ENCODE results near the gene POU2F1.
"Not testable (repeated sequence)": the region's sequence is repeated elsewhere in the genome, so short reads cannot be mapped to it uniquely, and the experiment has no call there.

Gene POU2F1
- 30.0 to 58.3 (median 46.0) reads per million in 3 experiments for total RNA-seq

DNA sequence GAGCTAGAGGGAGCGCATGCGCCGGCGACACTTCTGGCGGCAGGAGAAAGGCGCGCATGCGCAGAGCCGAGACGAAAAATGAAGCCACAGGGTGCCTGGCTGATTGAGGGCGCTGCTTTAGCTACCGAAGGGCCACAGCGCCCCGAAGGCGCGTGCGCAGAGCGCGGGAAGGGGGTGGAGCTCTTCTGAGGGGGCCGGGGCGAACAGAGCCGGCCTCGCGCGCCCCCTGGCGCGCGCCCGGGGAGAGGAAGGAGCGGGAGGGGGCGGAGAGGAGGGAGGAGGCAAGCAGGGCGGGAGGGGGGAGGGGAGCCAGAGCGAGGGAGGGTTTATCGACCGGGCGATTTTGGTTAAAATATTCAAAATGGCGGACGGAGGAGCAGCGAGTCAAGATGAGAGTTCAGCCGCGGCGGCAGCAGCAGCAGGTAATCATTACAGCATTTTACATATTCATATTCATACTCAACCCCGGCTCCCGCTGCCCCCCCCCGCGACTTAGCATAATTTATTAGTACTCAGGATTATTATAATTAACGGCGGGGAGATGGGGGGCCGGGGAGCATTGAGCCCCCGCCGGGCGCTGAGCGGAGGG is at the start of gene POU2F1:
TSS of gene POU2F1 (plus strand) at position 350 of the 589 bp plus-strand sequence. CDS start at position 362, 12 bp downstream.
- peak; percentile 98 for DNase-seq

DNA sequence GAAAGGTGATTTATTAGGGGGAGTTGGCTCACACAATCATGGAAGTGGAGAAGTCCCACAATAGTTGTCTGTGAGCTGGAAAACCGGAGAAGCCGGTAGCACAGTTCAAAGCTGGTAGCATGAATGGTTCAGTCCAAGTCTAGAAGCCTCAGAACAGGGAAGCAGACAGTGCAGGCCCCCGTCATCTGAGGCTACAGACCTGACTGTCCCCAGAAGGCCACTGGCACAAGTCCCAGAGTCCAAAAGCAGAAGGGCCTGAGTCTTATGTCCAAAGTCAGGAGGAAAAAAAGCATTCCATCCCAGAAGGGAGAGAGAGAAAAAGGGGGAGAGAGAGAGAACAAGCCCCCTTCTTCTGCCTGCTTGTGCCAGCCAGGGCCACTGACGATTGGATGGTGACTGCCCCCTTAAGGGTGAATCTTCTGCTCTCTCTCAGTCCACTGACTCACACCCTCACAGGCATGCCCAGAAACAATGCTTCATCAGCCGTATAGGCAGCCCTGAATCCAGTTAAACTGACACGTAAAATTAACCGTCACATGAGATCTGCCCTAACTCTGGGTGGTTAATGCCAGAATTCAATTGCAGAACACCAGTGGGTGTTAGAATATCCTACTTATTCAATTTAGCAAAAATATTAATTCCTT is 49.3 kb upstream of the POU2F1 start:
- no peak for DNase-seq

DNA sequence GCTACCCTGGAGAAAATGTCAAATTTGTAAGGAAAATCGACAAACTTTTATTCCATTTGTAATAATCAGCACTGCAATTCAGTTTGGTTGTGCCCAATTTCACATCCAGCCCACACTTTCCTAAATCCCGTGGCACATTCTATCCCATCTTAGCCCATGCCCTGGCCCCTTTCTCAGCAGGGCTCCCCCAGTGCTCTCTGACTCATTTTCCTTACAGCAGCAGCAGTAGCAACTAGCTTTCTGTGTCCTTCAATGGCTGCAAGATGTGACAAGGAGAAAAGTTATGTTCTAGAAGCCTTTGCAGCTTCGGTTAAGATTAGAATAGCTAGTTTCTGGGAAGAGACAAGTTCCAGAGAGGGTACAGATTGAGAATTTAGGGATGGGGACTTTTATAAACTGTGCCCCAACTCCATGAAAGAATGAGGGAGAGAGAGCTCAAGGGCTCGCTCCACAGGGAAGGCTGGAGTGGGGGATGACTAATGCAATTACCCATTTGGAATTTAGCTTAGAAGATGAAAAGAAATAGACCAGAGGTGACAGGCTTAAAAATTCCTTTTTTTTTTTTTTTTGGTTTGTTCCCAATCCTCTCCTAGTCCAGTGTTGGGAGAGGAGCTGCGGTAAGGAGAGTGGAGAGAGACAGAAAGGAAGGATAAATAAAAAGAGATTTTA is 47.0 kb upstream of the POU2F1 start:
- DNase-seq, result no peak

DNA sequence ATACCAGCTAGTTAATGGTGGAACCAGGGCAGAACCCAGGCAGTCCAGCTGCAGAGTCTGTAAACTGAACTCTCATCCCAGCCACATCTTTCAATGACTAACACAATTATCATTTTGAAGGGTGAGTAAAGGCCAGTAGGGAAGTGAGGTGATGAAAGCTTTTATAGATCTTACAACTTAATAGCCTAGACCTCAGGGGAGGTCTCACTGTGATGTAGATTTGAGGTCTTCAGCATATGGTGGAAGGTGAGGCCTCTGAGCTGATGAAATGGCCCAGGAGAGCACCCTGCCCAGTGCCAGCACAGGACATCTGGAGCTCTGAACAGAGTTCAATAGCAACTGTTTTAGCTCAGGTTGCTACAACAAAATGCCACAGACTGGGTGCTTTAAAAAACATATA is 44.8 kb upstream of the POU2F1 start:
- no peak for DNase-seq

DNA sequence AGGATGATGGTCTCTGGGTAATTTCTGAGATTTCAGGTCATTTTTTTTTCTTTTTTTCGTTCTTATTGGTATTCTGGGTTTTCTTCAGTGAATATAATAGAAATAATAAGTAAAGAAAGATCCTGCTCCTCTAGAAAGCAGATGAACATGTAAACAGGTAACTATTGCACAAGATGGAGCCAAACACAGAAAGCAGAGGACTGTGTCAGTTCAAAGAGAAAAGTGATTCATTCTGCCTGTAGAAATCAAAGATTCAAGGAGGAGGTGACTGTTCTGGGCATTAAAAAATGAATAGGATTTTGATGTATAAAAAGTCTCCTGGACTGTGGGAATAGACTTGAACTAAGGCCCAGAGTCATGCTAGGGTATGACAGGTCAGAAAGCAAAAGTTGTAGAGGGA is 41.9 kb upstream of the POU2F1 start:
- DNase-seq, result no peak

DNA sequence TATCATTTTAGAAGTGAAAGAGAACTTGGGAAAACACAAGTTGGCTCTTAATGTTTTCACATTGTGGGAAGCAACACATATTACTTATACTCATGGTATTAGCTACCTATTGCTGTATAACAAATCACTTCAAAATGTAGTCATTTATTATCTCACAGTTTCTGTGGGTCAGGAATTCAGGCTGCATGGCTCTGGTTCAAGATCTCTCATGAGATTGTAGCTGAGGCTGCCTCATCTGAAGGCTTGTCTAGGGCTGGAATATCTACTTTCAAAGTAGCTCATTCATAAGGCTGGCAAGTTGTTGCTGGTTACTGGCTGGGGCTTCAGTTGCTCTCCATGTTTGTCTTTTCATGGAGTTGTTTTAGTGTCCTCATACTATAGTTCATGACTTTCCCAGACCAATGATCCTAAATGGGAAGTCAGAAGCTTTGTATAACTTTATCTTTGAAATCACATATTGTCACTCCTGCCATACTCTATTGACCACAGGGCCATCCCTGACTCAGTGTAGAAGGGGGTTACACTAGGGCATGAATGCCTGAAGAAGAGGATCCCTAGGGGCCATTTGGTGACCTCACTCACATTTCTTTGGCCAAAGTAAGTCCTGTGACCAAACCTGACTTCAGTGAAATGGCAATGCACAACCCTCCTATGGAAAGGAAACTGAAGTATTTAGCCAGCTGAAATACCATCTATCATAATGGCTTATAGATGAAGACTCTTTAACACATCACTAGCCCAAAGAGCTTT is 37.9 kb upstream of the POU2F1 start:
- DNase-seq, result no peak

DNA sequence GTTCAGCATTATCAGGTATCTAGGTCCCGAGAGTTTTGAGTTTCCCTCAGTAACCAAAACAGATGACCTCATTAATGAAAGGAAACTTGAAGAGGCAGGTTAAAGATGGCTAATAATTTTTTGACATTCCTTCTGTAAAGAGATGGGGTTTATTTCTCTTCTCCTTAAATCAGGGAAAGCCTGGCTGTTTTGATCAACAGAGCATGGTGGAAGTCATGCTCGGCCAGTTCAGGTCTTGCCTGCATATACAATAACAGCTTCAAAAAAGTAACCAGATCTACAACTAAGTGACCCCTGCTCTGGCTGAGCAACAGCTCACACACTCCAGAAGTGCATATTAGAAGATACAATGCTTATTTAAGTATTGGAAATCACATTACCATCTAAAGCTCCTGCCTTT is 36.6 kb upstream of the POU2F1 start:
- DNase-seq, result no peak

DNA sequence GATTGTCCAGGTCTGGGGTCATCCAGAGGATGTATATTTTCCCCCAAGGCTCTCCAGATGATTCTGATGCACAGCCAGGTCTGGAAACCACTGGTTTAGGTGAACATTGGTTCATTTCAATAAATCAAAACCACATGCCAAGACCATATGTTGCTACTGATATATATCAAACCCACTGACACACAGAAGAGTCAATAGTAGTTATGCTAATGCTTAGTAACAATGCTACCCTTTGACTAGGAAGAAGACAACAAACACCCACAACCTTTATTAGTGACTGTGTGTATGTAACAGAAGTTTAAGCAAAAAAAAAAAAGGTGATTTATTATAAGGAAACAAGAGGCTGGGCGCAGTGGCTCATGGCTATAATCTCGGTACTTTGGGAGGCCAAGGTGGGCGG is 35.6 kb upstream of the POU2F1 start:
- no peak for DNase-seq

DNA sequence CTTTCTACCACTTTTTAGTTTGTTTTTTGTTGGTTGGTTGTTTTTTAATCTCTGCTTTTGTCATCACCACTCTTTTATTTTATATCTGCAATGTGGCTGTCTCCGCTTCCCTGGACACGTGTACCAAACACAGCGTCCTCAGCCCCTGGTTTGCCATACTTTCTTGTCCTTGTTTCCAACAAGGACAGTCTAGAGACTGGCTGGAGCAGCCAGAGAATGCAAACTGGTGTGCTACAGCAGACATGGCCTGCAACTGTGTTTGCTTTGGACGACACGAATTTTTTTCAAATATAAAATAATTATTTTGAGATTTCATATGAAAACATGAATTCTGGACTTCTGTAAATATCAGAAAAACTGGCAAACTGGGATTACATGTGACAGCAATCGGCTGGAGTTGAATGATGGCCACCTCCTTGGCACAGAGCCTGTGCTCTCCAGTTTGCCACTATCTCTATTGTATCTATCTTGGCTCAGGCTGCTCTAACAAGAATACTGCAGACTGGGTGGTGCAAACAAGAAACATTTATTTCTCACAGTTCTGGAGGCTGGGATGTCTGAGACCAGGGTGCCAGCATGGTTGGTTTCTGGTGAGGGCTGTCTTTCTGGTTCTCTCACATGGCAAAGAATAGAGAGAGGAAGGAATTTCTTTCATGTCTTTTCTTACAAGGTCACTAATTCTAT is 34.6 kb upstream of the POU2F1 start:
- DNase-seq, result no peak

DNA sequence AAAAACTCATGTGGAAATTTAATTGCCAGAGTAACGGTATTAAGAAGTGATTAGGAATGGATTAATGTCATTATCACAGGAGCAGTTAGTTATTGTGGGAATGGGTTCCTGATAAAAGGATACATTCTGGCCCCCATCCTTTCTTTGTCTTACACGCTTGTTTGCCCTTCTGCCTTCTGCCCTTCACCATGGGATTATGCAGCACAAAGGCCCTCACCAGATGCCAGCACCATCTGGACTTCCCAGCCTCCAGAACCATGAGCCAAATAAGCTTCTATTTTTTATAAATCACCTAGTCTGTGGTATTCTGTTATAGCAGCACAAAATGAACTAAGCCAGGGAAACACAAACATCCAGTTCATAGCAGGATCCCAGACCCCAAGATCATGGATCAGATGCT is 33.9 kb upstream of the POU2F1 start:
- no peak for DNase-seq

DNA sequence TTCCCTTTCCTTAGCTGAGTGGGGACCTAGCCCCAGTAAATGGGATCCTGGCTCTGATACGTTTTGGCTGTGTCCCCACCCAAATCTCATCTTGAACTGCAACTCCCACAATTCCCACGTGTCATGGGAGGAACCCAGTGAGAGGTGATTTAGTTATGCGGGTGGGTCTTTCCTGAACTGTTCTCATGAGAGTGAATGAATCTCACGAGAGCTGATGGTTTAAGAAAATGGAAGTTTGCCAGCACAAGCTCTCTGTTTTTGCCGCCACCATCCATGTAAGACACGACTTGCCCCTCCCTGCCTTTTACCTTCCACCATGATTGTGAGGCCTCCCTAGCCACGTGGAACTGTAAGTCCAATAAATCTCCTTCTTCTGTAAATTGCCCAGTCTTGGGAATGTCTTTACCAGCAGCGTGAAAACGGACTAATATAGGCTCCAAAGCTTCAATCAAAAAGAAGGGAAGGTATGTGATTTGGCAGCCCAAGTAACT is 29.9 kb upstream of the POU2F1 start:
- no peak for DNase-seq

DNA sequence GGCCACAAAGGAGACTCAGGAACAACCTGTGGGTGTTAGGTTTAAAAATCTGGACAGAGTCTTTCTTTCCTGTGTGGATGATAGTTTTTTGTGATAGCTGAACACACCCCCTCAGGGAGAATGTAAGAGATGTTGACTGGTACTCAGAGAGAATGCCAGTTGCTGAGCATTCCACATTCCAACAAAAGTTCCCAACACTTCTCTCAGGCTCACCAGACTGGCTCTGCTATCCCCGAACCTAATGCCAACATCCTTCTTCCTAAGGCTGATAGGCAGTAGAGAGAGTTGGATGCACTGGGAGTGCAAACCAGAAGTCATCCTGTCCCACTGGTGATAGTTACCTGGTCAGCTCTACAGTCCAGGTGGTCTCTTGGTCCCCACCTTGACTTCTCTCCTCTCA is 28.7 kb upstream of the POU2F1 start:
- DNase-seq, result no peak

DNA sequence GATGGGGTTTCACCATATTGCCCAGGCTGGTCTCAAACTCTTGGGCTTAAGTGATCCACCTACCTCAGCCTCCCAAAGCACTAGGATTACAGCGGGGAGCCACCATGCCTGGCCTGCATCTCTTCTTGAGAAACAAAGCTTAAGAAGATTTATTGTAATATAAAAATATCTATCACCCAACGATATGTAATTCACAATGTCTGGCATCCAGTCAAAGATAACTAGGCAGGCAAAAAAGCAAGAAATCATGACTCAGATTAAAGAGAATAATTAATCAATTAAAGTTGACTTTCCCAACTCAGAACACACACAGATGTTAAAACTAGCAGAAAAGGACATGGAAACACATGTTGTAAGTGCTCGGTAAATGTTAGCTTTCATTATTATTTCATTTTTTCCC is 26.5 kb upstream of the POU2F1 start:
- DNase-seq, result no peak

DNA sequence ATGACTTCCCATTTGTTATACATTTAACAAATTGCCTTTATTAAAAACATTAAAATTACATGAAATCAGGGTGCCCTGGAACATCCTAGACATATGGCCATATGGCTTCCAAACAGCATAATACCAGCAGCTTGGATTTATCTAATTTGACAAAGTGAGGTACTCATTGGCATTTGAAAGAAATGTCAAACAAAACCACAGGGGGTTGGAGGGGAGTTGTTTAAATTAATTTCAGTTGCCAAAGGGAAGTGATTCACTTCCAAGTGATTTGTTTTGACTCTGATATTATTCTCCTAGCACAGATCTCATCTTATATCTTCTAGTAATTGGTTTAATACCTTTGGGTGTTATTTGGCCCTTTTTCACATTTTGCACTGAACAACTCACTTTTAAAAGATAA is 24.5 kb upstream of the POU2F1 start:
- DNase-seq, result no peak

DNA sequence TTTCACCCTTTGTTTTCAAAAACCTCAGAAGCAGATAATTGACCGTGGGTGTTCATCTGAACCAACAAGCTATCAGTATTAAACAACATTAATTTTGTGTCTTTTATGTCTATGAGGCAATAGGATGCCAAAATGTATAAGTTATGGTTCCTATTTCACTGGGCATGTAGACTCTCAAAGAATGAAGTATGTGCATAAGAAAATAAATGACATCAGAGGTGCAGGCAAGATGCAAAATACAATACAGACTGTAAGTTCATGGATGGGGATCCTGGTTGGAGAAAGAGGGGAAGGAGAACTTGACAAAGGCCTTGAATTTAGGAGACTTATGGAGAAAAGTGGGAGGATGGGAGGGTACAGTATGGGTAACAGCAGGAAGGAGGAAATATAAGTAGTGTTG is 23.4 kb upstream of the POU2F1 start:
- no peak for DNase-seq

DNA sequence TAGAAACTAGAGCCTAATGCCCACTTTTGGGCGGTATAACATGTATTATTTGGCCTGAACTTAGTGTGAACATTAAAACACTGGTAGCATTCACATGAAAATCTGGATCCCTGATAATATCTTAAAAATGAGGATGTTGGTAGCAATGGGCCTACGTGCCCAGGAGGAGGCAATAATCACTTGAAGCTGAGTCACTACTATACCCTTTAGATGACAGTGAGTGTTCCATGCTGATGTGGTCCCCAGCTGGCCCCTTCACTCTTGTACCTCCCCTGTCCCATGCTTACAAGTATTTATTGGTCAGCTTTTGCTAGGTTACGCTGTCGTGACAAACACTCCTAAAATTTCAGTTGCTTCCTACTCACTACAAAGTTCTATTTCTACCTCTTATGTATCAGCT is 23.0 kb upstream of the POU2F1 start:
- no peak for DNase-seq

DNA sequence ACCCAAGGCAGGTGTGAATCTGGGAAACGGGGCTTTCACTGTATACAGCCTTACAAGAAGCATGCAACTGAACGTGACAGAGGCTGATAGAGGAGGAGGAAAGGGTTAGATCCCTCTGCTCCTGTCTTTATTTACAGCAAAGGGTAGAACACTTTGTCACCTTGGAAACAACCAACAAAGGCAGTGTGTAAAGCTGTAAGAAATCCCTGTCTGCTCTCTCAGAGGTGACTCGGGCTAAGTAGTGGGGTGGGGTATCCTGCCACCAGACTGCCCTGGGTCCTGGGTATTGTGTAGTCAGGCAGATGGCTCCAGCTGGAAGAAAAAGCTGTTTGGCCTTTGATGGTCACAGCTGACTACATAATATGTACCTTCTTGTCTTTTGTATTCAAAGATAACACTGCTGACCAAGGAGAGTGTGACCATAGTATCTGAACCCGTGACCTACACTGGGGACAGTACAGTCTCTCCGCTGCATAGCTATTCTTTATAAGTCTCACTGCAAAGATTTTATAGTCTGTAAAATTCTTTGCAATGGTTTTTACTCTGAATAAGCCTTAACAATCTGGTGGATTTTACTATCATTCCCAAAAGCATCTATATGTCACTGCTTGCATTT is 22.1 kb upstream of the POU2F1 start:
- no peak for DNase-seq

DNA sequence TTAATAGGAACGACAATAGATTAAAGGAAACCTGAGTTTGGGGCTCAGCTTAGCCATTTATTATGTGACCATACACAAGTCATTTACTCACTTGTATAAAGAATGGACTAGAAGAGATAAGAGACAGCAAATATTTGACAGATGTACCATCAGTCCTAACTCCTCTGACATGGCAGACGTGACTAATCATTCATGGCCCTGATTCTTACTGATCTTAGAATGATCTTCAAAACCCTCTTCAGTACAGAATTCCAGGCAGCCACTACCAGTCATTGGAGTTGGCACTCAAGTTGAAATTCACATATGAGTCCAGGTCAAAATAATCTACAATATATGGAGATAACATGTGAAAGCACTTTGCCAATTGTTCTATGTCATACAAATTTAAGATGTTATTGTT is 21.0 kb upstream of the POU2F1 start:
- DNase-seq, result no peak

DNA sequence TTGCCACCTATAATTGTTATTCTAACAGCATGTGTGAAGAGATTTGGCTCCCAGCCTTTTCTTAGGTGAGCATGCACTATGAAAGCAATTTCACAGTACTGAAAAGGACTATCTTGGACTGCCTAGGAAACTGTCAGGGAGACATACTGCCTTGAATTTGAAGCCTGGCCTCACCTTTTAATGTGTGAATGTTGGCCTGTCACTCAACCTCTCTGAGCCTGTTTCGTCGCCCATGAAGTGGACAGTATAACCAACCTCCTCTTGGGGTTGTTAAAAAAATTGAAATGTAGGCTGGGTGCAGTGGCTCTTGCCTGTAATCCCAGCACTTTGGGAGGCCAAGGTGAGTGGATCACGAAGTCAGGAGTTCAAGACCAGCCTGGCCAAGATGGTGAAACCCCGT is 20.4 kb upstream of the POU2F1 start:
- no peak for DNase-seq

DNA sequence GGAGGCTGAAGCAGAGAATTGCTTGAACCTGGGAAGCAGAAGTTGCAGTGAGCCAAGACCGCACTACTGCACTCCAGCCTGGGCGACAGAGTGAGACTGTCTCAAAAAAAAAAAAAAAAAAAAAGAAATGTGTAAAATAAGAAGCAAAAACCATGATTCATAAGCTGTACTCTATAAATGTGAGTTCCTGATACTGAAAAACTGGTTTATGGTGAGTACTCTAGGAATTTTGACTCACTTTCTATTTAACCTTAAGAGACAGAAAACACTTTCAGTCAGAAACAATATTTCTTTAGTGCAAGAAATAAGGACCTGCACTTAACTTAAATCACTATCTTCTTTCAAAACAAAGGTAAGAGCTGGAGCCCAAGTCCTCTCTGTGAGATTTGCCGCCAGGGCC is 19.9 kb upstream of the POU2F1 start:
- DNase-seq, result no peak

DNA sequence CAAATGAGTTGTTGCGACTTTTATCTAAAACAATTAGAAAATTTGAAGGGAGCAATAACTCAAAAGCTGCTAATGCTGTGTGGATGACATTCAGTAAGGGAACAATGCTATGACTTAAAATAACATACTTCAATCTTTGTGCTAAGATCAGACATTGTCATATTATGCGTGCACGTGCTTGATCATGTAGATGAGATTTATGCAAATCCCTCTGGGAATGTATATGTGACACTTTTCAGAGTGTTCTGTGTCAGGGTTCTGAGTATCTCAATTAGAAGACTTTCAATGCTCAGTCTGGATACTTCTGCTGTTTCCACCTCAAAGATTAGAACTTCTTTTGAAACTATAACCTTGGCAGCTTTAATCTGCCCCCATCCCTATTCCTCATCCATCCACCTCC is 18.6 kb upstream of the POU2F1 start:
- DNase-seq, result no peak

DNA sequence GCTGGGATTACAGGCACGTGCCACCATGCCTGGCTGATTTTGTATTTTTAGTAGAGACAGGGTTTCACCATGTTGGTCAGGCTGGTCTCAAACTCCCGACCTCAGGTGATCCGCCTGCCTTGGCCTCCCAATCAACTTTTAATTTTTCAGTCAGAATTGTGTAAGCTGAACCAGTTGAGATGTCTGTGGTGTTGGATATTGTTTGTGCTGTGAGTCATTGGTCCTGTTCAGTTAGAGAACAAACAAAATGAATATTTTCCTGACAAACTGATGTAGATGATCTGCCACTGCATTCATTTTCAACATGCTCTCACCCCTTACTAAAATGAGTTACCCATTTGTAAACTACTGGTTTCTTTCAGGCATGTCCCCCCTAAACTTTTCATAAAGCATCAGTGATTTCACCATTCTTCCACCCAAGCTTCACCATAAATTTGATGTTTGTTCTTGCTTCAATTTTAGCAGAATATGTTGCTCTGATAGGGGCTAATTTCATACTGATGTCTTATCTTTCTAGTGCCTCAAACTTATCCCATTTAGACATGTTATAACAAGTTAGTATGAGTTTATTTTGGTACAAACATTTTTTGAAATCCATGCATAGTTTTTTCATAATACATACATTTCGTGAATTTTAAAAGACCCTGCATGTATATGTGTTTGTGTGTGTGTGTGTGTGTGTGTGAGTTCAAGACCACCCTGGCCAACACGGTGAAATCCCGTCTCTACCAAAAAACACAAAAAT is 15.2 kb upstream of the POU2F1 start:
- not testable (repeated sequence) for DNase-seq
